ENCODE data around the gene SLC4A11.

DNA sequence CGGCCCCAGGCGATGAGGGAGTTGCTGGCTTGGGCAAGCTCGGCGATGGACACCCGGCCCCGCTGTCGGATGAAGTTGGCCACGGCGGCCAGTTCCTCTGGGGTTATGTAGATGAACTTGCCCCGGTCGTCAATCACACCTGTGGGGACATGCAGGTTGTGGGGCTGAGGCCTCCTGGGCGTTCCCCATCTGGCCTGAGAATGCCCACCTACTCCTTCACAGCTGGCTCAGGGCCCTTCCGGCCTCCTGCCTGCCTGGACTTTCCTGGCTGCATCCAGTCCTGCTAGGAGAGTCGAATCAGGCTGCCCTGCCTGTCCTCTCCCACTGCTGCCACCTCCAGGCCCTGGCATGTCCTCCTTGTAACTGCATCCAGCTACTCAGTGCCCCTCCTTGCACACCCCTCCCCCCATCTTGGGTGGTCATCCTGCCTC lies 48.3 kb downstream of the SLC4A11 start:
- TF ChIP-seq, protein P1, sequence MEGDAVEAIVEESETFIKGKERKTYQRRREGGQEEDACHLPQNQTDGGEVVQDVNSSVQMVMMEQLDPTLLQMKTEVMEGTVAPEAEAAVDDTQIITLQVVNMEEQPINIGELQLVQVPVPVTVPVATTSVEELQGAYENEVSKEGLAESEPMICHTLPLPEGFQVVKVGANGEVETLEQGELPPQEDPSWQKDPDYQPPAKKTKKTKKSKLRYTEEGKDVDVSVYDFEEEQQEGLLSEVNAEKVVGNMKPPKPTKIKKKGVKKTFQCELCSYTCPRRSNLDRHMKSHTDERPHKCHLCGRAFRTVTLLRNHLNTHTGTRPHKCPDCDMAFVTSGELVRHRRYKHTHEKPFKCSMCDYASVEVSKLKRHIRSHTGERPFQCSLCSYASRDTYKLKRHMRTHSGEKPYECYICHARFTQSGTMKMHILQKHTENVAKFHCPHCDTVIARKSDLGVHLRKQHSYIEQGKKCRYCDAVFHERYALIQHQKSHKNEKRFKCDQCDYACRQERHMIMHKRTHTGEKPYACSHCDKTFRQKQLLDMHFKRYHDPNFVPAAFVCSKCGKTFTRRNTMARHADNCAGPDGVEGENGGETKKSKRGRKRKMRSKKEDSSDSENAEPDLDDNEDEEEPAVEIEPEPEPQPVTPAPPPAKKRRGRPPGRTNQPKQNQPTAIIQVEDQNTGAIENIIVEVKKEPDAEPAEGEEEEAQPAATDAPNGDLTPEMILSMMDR (conservative IDR thresholded peaks at IDR 0.05 in 1 of 2, IDR thresholded peaks at IDR 0.05 in 1 of 2; ENCODE audit: low read depth in 1 of 2, low read length in 2 of 2), result no peak
- no peak for TF ChIP-seq EZH2 (IDR thresholded peaks at IDR 0.05; ENCODE audit: low read length, missing control alignments)

Measured in fibroblast of lung (primary cell).